Vagina (tissue), 2 donors: Measurements from ENCODE around the gene ATRIP.

Source experiments
- CTCF ChIP-seq, 3 experiments: fragments of 450-650 bp in 2 of 3; fragments of 200-600 bp in 1 of 3; sonication (generic) in 1 of 3; IDR thresholded peaks; one replicate each; pipeline ENCODE4 v1.5.1; 2017 to 2019; ENCODE audit warnings: antibody characterized with exemption in 3 of 3, mild to moderate bottlenecking in 2 of 3, moderate library complexity in 2 of 3
- POLR2A ChIP-seq, 2 donors: fragments of 450-650 bp; IDR thresholded peaks; one replicate each; pipeline ENCODE4 v1.6.1; 2017; ENCODE audit warnings: antibody characterized with exemption in 2 of 2, mild to moderate bottlenecking in 2 of 2, moderate library complexity in 2 of 2
- POLR2AphosphoS5 ChIP-seq, 2 donors: sonication (generic); formaldehyde crosslinking; IDR thresholded peaks; one replicate each; pipeline ENCODE4 v1.9.0; 2017; ENCODE audit warnings: antibody characterized with exemption in 2 of 2, mild to moderate bottlenecking in 2 of 2, low read depth in 1 of 2; ENCODE audit not compliant: insufficient read depth in 1 of 2

- TF ChIP-seq CTCF (IDR thresholded peaks at IDR 0.05) (no peak), POLR2AphosphoS5 (IDR thresholded peaks at IDR 0.05; ENCODE audit: insufficient read depth in 1 of 2, low read depth in 1 of 2) (no peak), POLR2A (IDR thresholded peaks at IDR 0.05) (no peak)
Observed at GRCh38 chr3:48441940-48442339, 4.6 kb upstream of the ATRIP start.
